Right lobe of liver (tissue), 6 donors: ENCODE data around the gene TRIML1. TPM values are rescaled to one million over a fixed set of nuclear protein-coding genes. Genes with fewer than 3 reads are reported as not detected.

ENCODE experiments used
- ATAC-seq, 4 donors: fragments of 200-7000 bp; cut with Tn5 transposase; one replicate each; pipeline ENCODE4 v1.9.1; 2020; ENCODE audit warnings: mild to moderate bottlenecking in 4 of 4, moderate library complexity in 4 of 4
- DNase-seq, 3 donors: peaks; one replicate each; pipeline ENCODE4 v3.0.0-alpha.2; 2020
- H3K27ac ChIP-seq, 3 donors: fragments of 200-600 bp; one replicate each; pipeline ENCODE4 v1.8.0; 2022
- H3K27me3 ChIP-seq, 2 donors: fragments of 200-600 bp; one replicate each; pipeline ENCODE4 v1.8.0; 2022
- H3K36me3 ChIP-seq, 4 donors: fragments of 200-600 bp; sonication (generic) in 1 of 4; one replicate each; pipeline versions ENCODE4 v1.5.1 to v1.8.0; 2017 to 2022; ENCODE audit warnings: control low read depth in 1 of 4
- H3K4me1 ChIP-seq, 4 donors: fragments of 200-600 bp; sonication (generic) in 1 of 4; one replicate each; pipeline versions ENCODE4 v1.5.1 to v1.8.0; 2017 to 2022; ENCODE audit warnings: control low read depth in 1 of 4
- H3K4me3 ChIP-seq, 3 donors: fragments of 200-600 bp; one replicate each; pipeline ENCODE4 v1.8.0; 2022
- H3K9me3 ChIP-seq, 4 donors: fragments of 200-600 bp; sonication (generic) in 1 of 4; one replicate each; pipeline versions ENCODE4 v1.5.1 to v1.8.0; 2017 to 2022; ENCODE audit warnings: control low read depth in 1 of 4
- CTCF ChIP-seq, 4 donors: fragments of 200-600 bp in 3 of 4; fragments of 450-650 bp in 1 of 4; IDR thresholded peaks; one replicate each; pipeline versions ENCODE4 v1.5.1 to v1.8.0; 2016 to 2022; ENCODE audit warnings: antibody characterized with exemption in 4 of 4, mild to moderate bottlenecking in 2 of 4
- POLR2A ChIP-seq: fragments of 450-650 bp; IDR thresholded peaks from one replicate; pipeline ENCODE4 v1.6.1; 2017; ENCODE audit warnings: antibody characterized with exemption, mild to moderate bottlenecking
- WGBS: methylation state at CpG from one replicate; pipeline ENCODE4 v1.1.6; 2018; ENCODE audit warnings: low coverage, low lambda C conversion rate; ENCODE audit not compliant: insufficient coverage; ENCODE audit errors: missing lambda C conversion rate; 5-methylcytosine and 5-hydroxymethylcytosine counted together
- intact Hi-C, 2 donors: fragments of 100-400 bp; cut with DNase I; formaldehyde crosslinking; loops; one replicate each; pipeline versions ENCODE4 v1.11.2 to v1.14.1; 2022
- small RNA-seq, 2 experiments: library from RNA; depleted of rRNA; stranded (forward); fragments of <200 nt; gene quantifications; one replicate each; pipeline ENCODE3, GENCODE V24; 2016
- total RNA-seq, 6 experiments: library from RNA; depleted of rRNA in 2 of 6; stranded (reverse); fragments of >200 nt in 2 of 6; fragmentation: NEBNext Ultra II Directional in 3 of 6; extraction: Animal tissue kit (Norgen Biotek cat#: 25700) in 3 of 6; gene quantifications; one replicate each; pipeline versions ENCODE4 v1.1.0 to v1.2.4, GENCODE V29; 2016 to 2023
- donor health status: DM: no; HTN: yes; CAD: no.
- donor health status: DM: no; HTN: no; CAD: no.
- donor health status: DM: no; HTN: no; CAD: no.
- donor health status: DM: no; HTN: yes; CAD: no.
- donor health status: DM: no; HTN: yes; CAD: no.

The TRIML1 gene
- total RNA-seq, 6 experiments from 2014 or later: not detected

- H3K27ac ChIP-seq: no peak overlapping the region
- H3K9me3 ChIP-seq: no peaks in the 10 kb centered on the region
- DNase-seq (no peak), ATAC-seq (no peak)
- H3K27me3 ChIP-seq: no peaks in the 10 kb centered on the region
- no peak overlapping the region for H3K4me3 ChIP-seq
- H3K4me1 ChIP-seq: no peaks in the 10 kb centered on the region
- 60% methylated on average over 5 of the region's 5 CpGs for WGBS
- intact Hi-C loops: no loop called here
- H3K36me3 ChIP-seq: no peaks in the 10 kb centered on the region
- TF ChIP-seq CTCF (IDR thresholded peaks at IDR 0.05) (no peak), POLR2A (no peak)
Observed at GRCh38 chr4:188194421-188194820, 55.2 kb downstream of the TRIML1 start.

- Histone ChIP-seq H3K27me3 (no peaks in the 10 kb centered on the region), H3K4me3 (no peak overlapping the region), H3K4me1 (no peaks in the 10 kb centered on the region), H3K36me3 (no peaks in the 10 kb centered on the region), H3K27ac (no peak overlapping the region), H3K9me3 (no peaks in the 10 kb centered on the region)
- DNase-seq (no peak), ATAC-seq (no peak)
- 45% methylated on average over 8 of the region's 8 CpGs for WGBS
- TF ChIP-seq CTCF (IDR thresholded peaks at IDR 0.05) (no peak), POLR2A (no peak)
- intact Hi-C loops: no loop called here
Observed at GRCh38 chr4:188195389-188195985, 56.2 kb downstream of the TRIML1 start.

GRCh38 chr4:188196134-188196735 lies 57.0 kb downstream of the TRIML1 start:
- no peaks in the 10 kb centered on the region for H3K27me3 ChIP-seq
- TF ChIP-seq POLR2A (no peak), CTCF (IDR thresholded peaks at IDR 0.05) (no peak)
- no peaks in the 10 kb centered on the region for H3K9me3 ChIP-seq
- H3K36me3 ChIP-seq: no peaks in the 10 kb centered on the region
- intact Hi-C loops: no loop called here
- WGBS: 16% methylated on average over 10 of the region's 13 CpGs
- no peak overlapping the region for H3K4me3 ChIP-seq
- no peaks in the 10 kb centered on the region for H3K4me1 ChIP-seq
- no peak overlapping the region for H3K27ac ChIP-seq
- DNase-seq (no peak), ATAC-seq (no peak)

Small RNA genes within 50 kb of the gene (small RNA-seq; reads per million reads assigned to genes)
- gene RNU6-173P: 0 reads per million in 2 experiments

Other genes starting within 250 kb of the TRIML1 start
- not detected for gene ZFP42, start 143.7 kb upstream of the TRIML1 start, total RNA-seq
- gene TRIML2, start 29.8 kb upstream of the TRIML1 start, total RNA-seq: not detected